GM19043 (cell line): ENCODE measurements around the gene NAV1.

Source experiments
- ATAC-seq: cut with Tn5 transposase; IDR thresholded peaks from one replicate; pipeline ENCODE4 v1.9.1; 2021; ENCODE audit warnings: low read depth; ENCODE audit not compliant: unreplicated experiment

NAV1 gene

DNA sequence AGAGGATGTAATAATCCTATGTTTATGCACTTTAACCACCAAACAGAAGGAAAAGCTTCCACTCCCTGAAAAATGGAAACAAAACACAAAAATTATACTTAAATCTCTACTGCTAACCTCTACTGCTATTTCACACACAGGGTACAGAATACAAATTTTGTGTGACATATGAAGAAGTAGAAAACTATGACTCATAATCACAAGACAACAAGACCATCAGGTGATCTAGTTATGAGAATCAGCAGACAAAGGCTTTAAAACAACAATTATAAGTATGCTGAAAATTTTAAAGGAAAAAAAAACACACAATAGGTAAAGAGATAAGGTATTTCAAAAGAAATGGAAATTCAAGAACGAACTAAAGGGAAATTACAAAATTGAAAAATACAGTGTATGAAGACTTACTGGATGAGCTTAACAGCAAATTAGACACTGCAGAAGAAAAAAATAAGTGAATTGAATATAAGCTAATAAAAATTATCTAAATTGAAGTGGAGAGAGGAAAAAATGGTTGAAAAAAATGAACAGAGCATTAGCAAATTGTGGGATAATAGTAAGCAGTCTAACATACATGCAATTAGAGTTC lies 13.6 kb upstream of the NAV1 start:
- ATAC-seq: no peak

DNA sequence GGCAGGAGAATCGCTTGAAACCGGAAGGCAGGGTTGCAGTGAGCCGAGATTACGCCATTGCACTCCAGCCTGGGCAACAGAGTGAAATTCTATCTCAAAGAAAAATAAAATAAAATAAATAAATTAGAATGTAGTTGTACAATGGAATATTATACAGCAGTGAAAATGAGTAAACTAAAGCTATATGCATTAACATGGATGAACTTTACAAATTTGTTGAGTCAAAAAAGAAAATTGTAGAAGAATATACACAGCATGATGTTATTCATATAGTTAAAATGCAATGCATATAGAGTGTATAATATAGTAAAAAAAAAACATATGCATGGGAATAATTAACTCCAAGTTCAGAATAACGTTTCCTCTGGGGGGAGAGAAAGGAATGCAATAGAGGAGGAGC lies 11.0 kb upstream of the NAV1 start:
- ATAC-seq: no peak

DNA sequence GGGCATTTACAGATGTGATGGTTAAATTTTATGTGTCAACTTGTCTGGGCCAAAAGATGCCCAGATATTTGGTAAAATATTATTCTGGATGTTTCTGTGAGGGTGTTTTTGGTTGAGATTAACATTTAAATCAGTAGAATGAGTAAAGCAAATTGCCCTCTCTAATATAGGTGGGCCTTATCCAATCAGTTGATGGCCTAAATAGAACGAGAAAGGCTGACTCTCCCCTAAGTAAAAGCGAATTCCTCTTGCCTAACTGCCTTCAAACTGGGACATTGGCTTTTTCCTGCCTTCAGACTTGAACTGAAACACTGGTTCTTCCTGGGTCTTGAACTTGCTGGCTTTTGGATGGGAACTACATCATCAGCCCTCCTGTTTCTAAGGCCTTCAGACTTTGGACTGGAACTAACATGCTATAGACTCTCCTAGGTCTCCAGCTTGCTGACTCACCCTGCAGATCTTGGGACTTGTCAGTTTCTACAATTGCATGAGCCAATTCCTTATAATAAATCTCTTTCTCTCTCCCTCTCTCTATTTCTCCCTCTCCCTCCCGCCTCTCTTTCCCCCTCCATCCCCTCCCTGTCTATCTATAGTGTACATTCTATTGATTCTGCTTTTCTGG lies 10.2 kb upstream of the NAV1 start:
- no peak for ATAC-seq

DNA sequence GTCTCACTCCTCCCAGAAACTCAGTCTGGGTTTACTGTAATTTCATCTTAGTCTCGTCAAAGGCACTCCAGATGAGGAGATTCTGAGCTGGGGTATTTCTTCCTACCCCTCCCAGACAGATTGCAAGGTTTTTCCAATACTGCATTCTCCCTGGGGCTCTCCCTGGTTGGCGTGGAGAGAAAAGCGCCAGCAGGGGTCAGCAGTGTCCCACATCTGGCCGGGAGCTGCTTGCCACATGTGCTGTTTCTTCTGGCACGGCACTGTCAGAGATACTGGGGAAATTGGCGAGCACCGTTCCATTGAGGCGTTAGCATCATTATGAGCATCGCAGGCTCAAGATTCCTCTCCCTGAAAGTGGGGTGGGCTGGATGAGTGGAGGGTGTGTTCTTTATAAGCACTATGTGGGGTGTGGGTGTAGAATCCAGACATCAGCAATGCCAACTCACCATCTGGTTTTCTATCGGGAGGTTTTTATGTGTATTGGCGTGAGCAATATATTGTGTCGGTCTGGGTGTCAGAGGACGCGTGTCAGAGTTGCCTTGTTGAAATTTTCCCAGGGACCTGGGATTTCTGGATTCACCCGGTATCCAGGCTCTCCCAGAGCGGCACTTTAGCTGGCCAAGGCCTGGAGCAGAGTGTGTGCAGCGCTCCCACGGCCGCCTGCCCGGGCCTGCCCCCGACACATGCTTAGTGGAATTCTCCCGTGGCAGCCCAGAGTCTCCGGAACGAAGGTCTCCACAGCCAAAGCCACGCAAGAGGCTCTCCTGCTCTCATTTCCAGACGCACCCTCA lies 8.0 kb upstream of the NAV1 start:
- no peak for ATAC-seq

DNA sequence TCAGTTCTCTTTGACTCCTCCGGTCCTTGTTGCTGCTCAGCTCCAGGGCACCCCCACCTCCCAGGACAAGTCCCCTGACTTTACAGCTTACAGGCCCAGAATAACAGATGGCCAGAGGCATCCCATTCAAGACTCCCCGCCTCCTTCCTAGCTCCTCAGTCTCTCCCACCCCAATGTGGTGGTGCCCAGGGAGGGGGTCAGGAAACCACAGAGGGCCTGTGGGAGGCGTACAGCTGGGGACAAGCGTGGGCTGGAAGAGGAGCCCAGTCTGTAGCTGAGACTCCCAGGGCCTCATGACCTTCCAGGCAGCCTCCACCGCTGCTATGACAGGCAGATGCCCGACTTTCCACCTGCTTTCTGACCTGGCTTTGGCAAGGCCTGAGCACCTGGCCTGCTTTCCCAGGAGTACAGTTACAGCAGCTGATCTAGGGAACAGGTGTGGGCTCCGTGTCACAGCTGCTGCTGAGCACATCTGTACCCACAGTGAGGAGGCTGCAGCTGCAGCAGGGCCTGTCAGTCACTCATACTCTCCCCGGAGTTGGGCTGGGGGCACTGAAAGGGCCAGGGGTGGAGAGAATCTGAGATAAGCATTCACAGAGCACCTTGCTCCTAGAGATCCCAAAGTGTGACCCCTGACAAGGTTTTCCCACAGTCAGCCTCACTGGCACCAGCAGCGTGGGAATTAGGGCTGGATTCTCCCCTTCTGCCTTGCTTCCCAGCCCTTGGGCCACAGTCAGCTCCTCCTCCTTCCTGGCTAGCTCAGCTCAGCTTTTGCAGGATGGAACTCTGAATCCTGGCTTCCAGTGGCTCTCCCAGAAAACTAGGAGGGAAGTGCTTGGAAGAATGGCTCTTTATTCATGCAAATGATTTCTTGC lies 7.1 kb upstream of the NAV1 start:
- ATAC-seq: no peak

DNA sequence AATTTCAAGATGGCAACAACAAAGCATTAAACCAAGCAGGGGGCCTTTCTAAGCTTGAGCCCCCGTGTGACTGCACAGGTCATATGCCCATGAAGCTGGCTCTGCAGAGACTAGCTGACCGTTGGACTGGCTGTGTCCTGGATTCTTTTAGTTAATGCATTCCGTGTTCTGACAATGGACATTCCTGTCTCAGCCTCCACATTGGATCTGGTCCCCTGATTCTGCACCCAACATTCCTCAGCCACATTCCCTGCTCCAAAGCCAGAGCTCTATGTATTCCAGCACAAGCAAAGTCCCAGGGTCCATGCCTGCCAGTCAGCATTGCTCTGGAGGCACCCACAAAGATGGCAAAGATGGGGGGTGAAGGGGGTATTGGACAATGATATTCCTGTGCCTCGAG lies 5.1 kb upstream of the NAV1 start:
- ATAC-seq: no peak

DNA sequence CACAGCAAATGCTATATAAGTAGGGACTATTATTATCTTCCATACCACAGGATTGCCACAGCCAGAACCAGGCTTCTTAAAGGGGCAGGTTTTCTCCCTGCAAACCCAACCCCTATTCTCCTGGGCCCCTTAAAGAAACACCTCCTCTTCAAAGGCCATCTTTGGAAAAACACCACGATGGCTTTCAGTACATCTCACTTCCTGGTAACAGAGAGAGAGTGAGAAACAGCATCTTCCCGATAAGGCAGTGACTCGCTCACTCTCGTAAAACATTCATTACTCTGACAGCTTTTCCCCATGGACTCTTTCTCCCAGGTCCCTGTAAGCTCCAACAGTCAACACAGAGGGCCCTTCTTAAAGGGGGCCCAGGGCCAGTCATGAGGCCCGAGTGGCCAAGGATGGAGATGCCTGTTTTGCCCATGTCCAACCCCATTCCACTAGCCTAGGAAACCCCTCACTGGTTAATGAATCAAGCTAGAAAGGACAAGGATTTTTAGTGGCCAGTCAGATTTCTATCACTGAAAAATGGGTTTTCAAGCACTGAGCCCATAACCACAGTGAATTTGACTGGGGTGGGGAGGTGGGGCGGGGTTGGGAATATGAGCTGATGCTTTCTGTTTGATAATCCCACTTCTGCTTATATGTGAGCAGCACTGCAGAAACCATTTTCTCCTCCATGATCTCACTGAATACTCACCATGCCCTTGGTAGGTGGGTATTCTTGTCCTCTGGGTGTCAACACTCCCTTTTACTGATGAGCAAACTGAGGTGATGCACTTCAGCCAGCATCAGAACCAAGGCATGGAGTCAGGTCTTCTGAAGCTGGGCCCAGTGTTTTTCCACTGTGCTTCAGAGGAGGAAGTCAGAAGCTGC lies 3.6 kb upstream of the NAV1 start:
- no peak for ATAC-seq

DNA sequence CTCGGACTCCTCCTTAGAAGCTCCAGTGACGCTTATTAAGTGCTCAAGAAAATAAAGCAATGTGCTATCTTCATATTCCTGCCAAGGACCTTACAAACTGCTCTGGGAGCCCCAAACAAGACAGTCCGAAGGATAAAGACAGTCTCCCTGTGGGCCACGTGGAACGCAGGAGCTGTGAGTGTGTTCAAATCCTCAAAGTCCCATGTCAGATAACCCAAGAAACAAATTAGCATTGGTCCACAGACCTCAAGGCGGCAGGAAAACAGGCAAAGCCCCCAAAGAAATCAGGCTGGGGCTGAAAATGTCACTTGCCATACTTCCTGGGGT lies 3.0 kb upstream of the NAV1 start:
- no peak for ATAC-seq

DNA sequence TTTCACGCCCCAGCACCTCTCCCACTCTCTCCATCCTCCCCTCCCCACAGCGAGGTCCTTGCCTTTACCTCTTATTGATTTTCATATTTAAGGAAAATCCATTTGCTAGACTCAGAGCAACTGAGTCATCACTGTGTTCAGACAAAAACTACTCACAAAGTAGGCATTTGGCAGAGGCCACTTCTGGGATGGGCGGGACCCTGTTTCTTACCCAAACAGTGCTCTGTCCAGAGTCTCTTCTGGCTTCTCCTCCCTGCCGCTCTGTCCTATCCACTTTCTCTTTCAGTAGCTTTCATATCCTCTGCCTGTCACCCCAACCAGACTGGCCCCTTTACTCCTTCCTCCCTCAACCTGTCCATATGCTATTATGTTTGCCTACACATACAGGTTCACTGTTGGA lies 2.4 kb upstream of the NAV1 start:
- ATAC-seq: no peak

DNA sequence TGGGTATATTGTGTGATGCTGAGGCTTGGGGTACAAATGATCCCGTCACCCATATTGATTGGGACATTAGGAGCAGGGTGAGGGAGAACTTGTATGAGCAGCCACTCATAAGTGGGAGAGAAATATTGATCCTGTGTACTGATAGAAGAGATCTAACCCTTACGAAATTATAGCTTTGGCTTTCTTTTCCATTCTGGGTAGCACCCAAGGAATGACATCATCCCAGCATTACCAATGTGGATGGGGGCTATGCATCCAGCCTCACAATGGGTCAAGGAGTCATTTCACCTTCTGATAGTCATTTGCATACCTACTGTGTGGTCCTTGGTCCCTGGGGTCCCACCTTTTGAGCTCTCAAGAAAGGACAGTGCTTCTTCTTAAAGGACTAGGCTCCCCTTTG lies 1.9 kb upstream of the NAV1 start:
- ATAC-seq: no peak

DNA sequence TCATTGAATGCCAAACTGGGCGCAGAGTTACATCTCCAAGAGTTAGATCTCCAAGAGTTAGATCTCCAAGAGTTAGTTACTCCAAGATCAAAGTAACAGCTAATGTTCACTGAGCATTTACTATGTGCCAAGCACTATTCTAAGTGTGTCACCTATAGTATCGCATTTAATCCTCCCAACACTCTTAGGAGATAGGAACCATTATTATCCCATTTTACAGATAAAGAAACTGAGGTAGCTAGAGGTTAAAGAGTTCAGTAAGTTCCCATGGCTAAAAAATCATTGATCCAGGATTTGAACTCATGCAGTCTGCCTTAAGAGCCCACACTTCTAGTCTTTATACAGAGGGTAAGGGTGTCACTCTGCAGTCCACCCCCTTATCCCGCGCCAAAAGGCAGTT lies 1.5 kb upstream of the NAV1 start:
- no peak for ATAC-seq

DNA sequence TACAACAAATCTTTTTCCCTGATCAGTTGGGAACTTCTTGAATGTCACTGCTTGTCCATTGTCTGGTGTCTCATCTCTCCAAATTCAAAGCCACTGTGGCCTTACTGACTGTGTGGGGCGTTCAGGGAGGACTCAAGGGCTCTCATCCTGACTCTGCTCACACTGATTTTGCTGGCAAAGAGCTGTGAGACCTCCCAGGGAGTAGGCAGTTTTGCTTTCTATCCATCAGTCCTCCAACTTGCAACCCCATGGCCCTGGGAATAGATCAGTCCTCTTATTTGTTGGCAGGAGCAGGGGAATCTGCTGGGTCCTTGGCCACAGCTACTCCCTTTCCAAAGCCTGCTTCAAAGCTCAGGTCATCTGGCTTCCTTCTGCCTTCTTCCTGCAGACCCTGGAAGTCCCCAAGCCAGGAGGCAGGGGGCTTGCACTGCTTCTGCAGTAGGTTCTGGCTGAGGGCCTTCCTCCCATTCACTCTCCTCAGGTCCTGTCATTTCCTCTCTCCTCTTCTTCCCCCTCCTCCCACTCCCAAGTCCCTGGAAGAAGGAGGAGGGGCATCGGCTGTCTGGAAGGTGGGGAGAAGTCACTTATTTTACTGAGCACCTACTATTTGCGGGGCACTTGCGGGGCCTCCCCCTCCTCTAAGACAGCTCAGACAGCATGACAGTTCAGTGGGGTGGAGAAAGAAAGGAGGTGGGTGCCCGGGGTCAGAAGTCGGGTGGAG lies 876 bp upstream of the NAV1 start:
- no peak for ATAC-seq

DNA sequence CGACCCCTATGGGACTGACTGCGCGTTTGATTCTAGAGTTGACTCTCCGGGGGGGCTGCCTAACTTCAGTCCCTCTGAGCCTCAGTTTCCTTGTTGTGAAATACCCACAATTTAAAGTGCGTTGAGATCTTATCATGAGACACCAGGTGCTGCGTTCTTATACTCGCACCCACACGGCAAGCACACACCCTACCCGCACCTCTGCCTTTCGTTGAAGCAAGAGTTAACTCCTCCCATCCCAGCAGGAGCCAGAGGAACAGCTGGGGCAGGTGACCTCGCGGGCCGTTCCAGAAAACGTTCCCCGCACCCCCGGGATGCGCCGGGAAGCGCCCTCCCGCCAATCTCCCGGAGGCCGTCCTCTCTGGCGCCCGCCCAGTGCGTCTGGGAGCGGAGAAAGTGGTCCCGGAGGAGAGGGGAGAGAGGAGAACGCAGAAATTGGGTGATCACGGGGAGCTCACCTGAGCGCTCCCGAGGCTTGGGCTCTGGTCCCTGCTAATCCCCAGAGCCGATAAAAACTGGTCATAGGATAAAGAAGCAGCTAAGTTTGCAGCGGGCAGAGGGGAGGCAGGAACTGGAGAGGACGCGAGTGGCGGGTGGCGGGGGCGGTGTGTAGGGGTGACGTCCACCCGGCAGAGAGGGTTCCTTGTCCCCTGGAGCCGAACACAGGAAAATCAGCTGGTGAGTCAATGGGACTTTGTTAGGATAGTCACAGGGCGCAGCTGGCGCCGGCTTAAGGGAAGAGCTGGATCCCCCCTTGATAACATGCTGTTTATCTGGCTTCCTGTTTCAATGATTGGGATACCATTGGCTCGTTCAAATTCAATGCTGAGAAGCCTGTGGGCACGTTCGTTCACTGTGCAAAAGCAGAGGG lies 869 bp downstream of the NAV1 start:
- no peak for ATAC-seq

DNA sequence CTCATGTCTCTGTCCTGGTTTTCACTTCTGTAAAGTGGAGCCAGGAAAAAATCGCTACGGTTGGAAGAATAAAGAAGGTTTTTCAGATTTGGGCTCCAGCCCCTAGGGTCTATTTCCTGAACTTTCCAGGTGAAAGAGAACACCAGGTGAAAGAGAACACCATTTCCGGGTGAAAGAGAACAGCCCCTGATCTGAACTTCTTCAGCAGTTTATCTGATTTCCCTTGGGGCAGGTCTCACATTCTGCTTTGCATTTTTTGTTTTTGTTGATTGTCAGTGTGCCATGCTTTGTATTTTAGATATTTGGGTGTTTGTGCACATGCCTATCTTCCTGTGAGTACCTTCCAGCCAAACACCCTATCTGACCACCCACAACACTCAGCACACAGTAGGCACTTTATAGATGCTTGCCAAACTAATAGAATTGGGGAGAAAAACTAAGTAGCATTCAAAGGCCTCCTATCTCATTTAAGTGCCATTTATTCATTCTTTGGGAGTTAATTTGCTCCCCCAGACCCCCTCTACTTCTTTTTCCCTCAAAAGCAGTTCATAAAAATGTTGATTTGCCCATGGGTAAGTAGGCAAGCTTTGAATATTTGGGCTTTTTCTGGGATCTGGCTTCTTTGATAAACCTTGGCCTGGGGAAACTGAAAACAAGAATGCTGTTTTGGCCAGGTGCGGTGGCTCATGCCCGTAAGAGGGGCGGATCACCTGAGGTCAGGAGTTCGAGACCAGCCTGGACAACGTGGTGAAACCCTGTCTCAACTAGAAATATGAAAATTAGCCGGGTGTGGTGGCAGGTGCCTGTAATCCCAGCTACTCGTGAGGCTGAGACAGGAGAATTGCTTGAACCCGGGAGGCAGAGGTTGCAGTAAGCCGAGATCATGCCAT lies 2.2 kb downstream of the NAV1 start:
- no peak for ATAC-seq

DNA sequence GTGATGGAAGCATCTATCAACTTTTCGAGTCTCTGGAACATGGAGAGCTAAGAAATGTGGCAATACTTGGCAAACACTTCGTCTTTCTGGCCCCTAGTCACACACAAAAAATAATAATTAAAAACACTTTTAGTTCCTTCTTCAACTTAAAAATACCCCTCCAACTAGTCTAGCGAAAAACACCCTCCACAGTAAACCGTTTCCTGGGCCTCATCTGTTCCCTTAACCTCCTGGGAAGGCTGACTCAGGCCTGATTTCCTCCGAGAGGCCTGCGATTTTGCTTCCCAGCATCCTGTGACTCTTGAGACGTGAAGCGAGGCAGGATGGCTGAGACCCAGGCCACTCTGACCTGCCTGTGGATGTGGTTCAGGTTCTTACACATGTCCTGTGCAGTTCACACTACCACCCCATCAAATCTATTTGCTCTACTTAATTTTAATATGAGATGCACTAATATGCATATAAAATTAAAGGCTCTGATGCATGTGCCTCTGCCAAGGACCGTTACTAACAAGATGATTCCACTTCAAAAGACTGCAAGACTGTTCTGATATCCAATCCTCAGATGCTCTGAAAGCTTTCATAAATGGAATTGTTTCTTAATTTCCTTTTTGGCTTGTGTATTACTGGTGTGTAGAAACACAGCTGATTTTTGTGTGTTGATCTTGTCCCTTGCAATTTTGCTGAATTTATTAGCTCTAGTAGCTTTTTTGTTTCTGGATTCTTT lies 3.5 kb downstream of the NAV1 start:
- no peak for ATAC-seq

DNA sequence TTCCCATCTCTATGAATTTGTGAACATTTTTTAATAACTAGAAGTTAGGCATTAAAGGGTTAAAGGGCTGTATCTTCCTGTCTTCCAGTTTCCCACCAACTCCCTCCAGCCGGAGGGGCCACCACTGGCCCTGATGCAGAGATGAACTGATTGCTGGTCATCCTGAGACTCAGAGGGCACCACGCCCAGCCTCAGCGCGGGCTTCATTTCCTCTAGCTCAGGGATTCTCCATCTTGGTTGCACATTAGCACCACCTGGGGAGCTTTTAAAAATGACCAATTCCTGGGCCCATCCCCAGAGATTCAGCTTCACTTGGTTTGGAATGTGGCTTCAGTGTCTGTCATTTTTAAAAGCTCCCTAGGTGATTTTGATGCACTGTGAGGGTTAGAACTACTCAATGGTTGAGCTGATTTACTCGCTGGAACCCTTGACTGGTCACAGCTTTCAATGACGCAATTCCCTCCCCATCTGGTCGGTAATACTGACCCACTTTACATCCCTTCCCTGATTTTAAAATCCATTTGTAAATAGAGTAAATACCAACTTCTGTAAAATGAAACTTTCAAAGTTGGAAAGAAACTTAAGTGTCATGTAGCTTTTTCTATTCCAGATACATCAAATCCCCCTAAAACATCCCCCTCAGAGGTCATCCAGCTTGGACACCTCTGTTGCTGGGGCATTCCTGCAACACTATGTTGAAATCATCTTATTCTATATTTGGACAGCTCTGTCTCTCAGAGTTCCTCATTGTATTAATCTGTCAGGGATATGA lies 5.1 kb downstream of the NAV1 start:
- no peak for ATAC-seq
